ENCODE results near the gene NELL2.

- TF ChIP-seq CTCF (IDR thresholded peaks at IDR 0.05; ENCODE audit: low read depth, low read length, missing input control) (no peak), TAF1 (conservative IDR thresholded peaks at IDR 0.05) (no peak), RAD21 (IDR thresholded peaks at IDR 0.05) (no peak), REST (IDR thresholded peaks at IDR 0.05) (no peak)
Measured at GRCh38 chr12:44847888-44848702, 28.0 kb downstream of the NELL2 start.

Data from liver (tissue), 3 donors.